Stimulated activated naive CD4-positive, alpha-beta T cell treated with Interleukin-2 at 50 U/mL for 16 hours (primary cell): ENCODE results near the gene RAD51AP1.

ENCODE experiments used
- DNase-seq: peaks from one replicate; lab custom pipeline; 2025; lab: John Stamatoyannopoulos, UW

RAD51AP1 gene

GRCh38 chr12:4591180-4591687 lies 52.5 kb downstream of the RAD51AP1 start:
- DNase-seq, result no peak

- no peak for DNase-seq
These were observed 57.2 kb downstream of the RAD51AP1 start for GRCh38 chr12:4595881-4596280.

- no peak for DNase-seq
These were observed 64.7 kb downstream of the RAD51AP1 start for GRCh38 chr12:4603421-4603820.

- DNase-seq, result no peak
These were observed 65.3 kb downstream of the RAD51AP1 start for GRCh38 chr12:4603946-4604345.

DNA sequence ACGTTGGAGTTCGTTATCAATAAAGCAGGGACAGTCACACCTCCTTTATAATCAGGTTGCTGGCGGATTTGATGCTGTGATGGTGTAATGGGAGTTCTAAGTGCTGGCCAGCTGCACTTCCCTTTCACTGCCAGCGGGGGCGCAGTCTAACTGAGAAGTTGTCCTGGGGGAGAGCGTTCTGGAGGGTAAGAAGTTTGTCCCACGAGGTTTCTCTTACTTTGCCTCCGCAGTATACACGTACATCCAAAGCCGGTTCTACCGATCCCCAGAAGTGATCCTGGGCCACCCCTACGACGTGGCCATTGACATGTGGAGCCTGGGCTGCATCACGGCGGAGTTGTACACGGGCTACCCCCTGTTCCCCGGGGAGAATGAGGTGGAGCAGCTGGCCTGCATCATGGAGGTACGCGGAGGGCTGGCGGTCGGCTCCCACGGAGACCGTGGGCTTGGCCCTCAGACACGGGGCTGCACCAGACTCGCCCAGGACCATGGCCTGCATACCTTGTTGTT lies 66.0 kb downstream of the RAD51AP1 start:
- peak; percentile 71 for DNase-seq

DNA sequence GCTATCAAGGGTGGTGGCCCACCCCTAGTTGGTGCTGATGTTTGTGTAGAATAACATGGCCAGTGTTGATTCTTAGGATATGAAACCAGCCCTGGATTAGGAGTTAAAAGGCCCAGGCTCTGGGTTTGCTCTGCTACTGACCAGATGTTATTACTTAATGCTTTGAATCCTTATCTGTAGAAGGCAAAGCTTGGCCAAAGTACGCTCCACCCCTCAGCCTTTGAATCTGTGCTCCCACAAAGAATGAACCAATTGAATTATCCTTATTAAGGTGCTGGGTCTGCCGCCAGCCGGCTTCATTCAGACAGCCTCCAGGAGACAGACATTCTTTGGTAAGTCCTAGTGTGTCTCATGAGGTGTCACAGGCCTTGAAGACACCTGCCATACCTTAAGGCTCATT lies 68.4 kb downstream of the RAD51AP1 start:
- DNase-seq, result no peak

GRCh38 chr12:4609071-4609470 lies 70.4 kb downstream of the RAD51AP1 start:
- no peak for DNase-seq
